ENCODE data around the gene NOD2.

Gene NOD2

DNA sequence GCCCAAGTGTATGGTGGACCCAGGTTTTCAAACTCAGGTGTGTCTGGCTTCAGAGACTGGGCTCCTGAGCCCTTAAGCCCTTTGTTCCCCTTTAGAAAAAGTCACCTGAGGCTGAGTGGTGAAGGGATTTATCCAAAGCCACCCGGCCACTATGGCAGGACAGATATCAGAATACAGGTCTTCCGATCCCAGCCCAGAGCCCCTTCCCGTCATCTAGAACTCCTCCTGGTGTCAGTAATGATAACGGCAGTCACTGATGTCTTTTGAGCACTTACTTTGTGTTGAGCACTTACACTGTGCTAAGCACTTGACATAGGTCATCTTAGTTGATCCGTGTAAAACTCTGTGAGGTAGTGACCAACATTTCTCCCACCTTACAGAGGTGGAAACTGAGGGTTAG is 16.6 kb downstream of the NOD2 start:
- H3K4me3 ChIP-seq (ENCODE audit: low read depth, low read length) = no peak overlapping the region
- H3K9me3 ChIP-seq (ENCODE audit: severe bottlenecking) = peaks cover 4% of the 10 kb centered on the region
- H3K36me3 ChIP-seq = no peaks in the 10 kb centered on the region
- no peak overlapping the region for H3K27ac ChIP-seq
- no peak for DNase-seq
- H3K27me3 ChIP-seq (ENCODE audit: insufficient read depth, low read depth, severe bottlenecking) = no peaks in the 10 kb centered on the region
- TF ChIP-seq, protein P1, sequence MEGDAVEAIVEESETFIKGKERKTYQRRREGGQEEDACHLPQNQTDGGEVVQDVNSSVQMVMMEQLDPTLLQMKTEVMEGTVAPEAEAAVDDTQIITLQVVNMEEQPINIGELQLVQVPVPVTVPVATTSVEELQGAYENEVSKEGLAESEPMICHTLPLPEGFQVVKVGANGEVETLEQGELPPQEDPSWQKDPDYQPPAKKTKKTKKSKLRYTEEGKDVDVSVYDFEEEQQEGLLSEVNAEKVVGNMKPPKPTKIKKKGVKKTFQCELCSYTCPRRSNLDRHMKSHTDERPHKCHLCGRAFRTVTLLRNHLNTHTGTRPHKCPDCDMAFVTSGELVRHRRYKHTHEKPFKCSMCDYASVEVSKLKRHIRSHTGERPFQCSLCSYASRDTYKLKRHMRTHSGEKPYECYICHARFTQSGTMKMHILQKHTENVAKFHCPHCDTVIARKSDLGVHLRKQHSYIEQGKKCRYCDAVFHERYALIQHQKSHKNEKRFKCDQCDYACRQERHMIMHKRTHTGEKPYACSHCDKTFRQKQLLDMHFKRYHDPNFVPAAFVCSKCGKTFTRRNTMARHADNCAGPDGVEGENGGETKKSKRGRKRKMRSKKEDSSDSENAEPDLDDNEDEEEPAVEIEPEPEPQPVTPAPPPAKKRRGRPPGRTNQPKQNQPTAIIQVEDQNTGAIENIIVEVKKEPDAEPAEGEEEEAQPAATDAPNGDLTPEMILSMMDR (IDR thresholded peaks at IDR 0.05; ENCODE audit: low read depth, low read length) = no peak

- Histone ChIP-seq H3K27ac (no peak overlapping the region), H3K27me3 (ENCODE audit: insufficient read depth, low read depth, severe bottlenecking) (no peaks in the 10 kb centered on the region), H3K36me3 (no peaks in the 10 kb centered on the region), H3K9me3 (ENCODE audit: severe bottlenecking) (no peaks in the 10 kb centered on the region), H3K4me3 (ENCODE audit: low read depth, low read length) (no peak overlapping the region)
- TF ChIP-seq, protein P1 (IDR thresholded peaks at IDR 0.05; ENCODE audit: low read depth, low read length) = no peak
- no peak for DNase-seq
Observed at GRCh38 chr16:50711040-50711439, 17.6 kb downstream of the NOD2 start.

GRCh38 chr16:50711862-50712559 is 18.6 kb downstream of the NOD2 start:
- Histone ChIP-seq H3K4me3 (ENCODE audit: low read depth, low read length) (no peak overlapping the region), H3K9me3 (ENCODE audit: severe bottlenecking) (no peaks in the 10 kb centered on the region), H3K27me3 (ENCODE audit: insufficient read depth, low read depth, severe bottlenecking) (no peaks in the 10 kb centered on the region), H3K36me3 (no peaks in the 10 kb centered on the region), H3K27ac (no peak overlapping the region)
- TF ChIP-seq, protein P1 (IDR thresholded peaks at IDR 0.05; ENCODE audit: low read depth, low read length) = no peak
- no peak for DNase-seq

- DNase-seq = no peak
- H3K36me3 ChIP-seq = no peaks in the 10 kb centered on the region
- no peaks in the 10 kb centered on the region for H3K27me3 ChIP-seq (ENCODE audit: insufficient read depth, low read depth, severe bottlenecking)
- no peaks in the 10 kb centered on the region for H3K9me3 ChIP-seq (ENCODE audit: severe bottlenecking)
- TF ChIP-seq, protein P1 (IDR thresholded peaks at IDR 0.05; ENCODE audit: low read depth, low read length) = no peak
- no peak overlapping the region for H3K4me3 ChIP-seq (ENCODE audit: low read depth, low read length)
- no peak overlapping the region for H3K27ac ChIP-seq
Observed at GRCh38 chr16:50712560-50712898, 19.1 kb downstream of the NOD2 start.

DNA sequence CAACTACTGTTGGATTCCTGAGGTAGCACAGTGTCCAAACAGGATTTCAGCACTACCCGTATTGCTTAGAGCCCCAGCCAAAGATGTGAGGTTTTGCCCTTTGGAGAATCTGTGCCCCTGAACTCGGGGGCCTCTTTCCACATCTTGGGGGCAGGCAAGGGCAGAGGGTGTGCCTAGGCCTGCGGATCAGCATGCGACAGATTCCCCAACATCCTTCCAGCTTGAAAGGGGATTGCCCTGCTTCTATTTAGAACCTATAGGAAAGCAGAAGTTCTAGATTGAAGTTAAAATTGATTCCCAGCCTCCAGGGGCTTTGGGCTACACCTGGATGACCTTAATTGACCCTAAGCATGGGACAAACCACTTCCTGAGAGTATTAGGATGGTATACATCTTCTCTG is 19.6 kb downstream of the NOD2 start:
- Histone ChIP-seq H3K9me3 (ENCODE audit: severe bottlenecking) (no peaks in the 10 kb centered on the region), H3K27ac (no peak overlapping the region), H3K4me3 (ENCODE audit: low read depth, low read length) (no peak overlapping the region), H3K27me3 (ENCODE audit: insufficient read depth, low read depth, severe bottlenecking) (no peaks in the 10 kb centered on the region), H3K36me3 (no peaks in the 10 kb centered on the region)
- no peak for DNase-seq
- TF ChIP-seq, protein P1 (IDR thresholded peaks at IDR 0.05; ENCODE audit: low read depth, low read length) = no peak

DNA sequence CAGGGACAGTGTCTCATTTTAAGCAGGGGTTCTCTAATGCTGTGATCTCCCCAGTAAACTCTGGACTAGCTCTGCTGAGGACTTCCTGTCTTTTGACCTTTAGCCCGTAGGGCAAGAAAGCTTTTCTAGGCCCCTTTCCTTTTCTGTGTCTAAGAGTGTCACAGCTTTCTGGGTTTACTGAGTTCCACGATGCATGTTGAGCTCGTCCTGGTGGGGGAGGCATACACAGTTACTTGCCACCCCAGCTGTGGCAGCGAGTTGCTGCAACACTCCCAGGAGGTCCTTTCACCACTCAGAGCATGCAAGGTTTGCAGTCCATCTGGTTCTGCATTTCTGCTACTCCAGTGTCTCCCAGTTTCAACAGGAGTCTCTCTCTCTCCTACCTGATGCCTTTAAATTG is 23.7 kb downstream of the NOD2 start:
- H3K27me3 ChIP-seq (ENCODE audit: insufficient read depth, low read depth, severe bottlenecking) = no peaks in the 10 kb centered on the region
- DNase-seq = no peak
- TF ChIP-seq, protein P1 (IDR thresholded peaks at IDR 0.05; ENCODE audit: low read depth, low read length) = no peak
- H3K36me3 ChIP-seq = no peaks in the 10 kb centered on the region
- no peak overlapping the region for H3K27ac ChIP-seq
- H3K9me3 ChIP-seq (ENCODE audit: severe bottlenecking) = no peaks in the 10 kb centered on the region
- H3K4me3 ChIP-seq (ENCODE audit: low read depth, low read length) = no peak overlapping the region

Data from WERI-Rb-1 (cell line).